ENCODE data around the gene ACKR3. TPM values are rescaled to one million over a fixed set of nuclear protein-coding genes. Genes with fewer than 3 reads are reported as not detected.

ACKR3 gene
- total RNA-seq, 1 experiment from 2014 or later = 19.6 TPM

DNA sequence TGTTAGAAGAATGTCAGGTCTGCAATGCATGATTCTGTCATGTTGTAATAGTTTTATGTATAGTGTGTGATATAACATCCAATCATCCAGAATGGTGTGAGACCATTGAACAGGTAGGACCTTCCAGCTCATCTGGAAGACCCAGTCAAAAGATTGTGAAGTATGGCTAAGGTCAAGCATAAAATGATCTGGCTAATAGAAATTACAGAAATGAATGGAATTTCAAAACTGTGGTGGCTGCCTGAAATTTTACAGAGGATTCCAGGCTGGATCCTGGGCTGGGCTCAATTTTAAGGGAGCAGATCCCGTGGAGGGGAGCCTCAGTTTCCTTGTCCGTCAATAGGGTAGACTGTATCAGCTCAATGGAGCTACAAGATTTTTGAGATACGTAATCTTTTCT lies 39.1 kb downstream of the ACKR3 start:
- ChIA-PET POLR2A (ENCODE audit: unreplicated experiment) (no interaction called here), CTCF (no interaction called here)
- no peaks in the 10 kb centered on the region for H4K20me1 ChIP-seq (ENCODE audit: insufficient read depth)
- intact Hi-C loops (cut with micrococcal nuclease; ENCODE audit: unreplicated experiment) = loop anchor here (5.0 kb wide), 1 partner anchor 139 kb away; no protein-coding TSS in a partner anchor
- H3K9me3 ChIP-seq (ENCODE audit: insufficient read depth, low read depth) = no peaks in the 10 kb centered on the region
- H2AFZ ChIP-seq = no peak overlapping the region
- peak in 1 of 2 experiments; percentile 51 for DNase-seq
- no peak overlapping the region for H3K4me3 ChIP-seq
- no peak overlapping the region for H3K27ac ChIP-seq
- H3K79me2 ChIP-seq (ENCODE audit: low read depth) = no peaks in the 10 kb centered on the region
- peaks cover 18% of the 10 kb centered on the region for H3K4me1 ChIP-seq (replicated peaks; ENCODE audit: insufficient read depth)
- peaks cover 41% of the 10 kb centered on the region for H3K27me3 ChIP-seq (ENCODE audit: insufficient read depth, low read depth)
- H3K36me3 ChIP-seq (ENCODE audit: low read depth) = no peaks in the 10 kb centered on the region
- BruUV-seq (replicated peaks) = no TSS peak
- no peaks in the 10 kb centered on the region for H3F3A ChIP-seq (ENCODE audit: insufficient read depth, low read depth)
- TF ChIP-seq, protein P1, sequence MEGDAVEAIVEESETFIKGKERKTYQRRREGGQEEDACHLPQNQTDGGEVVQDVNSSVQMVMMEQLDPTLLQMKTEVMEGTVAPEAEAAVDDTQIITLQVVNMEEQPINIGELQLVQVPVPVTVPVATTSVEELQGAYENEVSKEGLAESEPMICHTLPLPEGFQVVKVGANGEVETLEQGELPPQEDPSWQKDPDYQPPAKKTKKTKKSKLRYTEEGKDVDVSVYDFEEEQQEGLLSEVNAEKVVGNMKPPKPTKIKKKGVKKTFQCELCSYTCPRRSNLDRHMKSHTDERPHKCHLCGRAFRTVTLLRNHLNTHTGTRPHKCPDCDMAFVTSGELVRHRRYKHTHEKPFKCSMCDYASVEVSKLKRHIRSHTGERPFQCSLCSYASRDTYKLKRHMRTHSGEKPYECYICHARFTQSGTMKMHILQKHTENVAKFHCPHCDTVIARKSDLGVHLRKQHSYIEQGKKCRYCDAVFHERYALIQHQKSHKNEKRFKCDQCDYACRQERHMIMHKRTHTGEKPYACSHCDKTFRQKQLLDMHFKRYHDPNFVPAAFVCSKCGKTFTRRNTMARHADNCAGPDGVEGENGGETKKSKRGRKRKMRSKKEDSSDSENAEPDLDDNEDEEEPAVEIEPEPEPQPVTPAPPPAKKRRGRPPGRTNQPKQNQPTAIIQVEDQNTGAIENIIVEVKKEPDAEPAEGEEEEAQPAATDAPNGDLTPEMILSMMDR (conservative IDR thresholded peaks at IDR 0.05) = no peak
- TF ChIP-seq EZH2 (IDR thresholded peaks at IDR 0.05; ENCODE audit: low read depth) = no peak
- 0 out of 2 replicates have a peak overlapping the region, but pooled peaks have one; percentile 17 for H3K4me2 ChIP-seq
- H3K9me2 ChIP-seq (ENCODE audit: insufficient read depth) = no peaks in the 10 kb centered on the region

DNA sequence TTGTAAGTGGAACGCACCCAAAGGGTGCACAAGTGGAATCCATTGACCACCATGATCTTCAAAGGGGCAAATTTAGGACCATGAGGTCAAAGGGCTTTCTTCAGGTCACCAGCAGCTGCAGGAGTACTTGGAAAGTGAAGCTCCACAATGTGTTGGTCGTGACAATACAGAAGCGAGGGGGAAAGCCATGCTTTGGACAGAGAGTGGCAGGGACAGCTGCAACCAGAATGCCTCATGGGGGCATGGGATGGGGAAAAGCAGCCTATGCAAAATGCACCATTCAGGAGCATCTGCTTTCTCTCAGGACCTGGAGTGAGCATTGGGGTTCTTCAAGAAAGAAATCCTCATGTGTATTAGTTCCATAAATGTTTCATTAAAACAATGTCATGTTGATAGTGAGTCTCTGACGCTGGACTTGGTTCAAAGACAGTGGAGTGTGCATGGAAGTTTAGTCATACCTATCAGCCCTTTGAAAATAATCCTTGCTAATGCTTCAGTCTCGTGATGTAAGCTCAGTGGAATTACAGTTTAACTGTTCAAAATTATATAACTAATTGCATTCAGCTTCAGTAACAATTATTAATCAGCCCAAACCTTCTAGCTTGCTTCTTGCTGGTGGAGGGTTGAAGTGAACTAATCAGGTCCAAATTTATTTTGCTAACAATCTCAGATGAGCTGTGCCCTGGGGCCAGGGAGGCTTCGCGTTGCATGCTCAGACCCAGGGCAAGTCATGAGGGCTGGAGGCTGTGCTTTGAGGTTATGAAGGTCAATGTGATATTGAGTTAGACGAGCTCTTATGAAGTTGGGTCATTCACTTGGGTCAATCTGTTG lies 41.6 kb downstream of the ACKR3 start:
- intact Hi-C loops (cut with micrococcal nuclease; ENCODE audit: unreplicated experiment) = no loop called here
- Histone ChIP-seq H3K4me1 (replicated peaks; ENCODE audit: insufficient read depth) (peaks cover 18% of the 10 kb centered on the region), H3F3A (ENCODE audit: insufficient read depth, low read depth) (no peaks in the 10 kb centered on the region), H3K4me2 (no peak overlapping the region), H3K9me2 (ENCODE audit: insufficient read depth) (no peaks in the 10 kb centered on the region), H3K4me3 (no peak overlapping the region), H3K27ac (no peak overlapping the region), H3K79me2 (ENCODE audit: low read depth) (no peaks in the 10 kb centered on the region), H2AFZ (no peak overlapping the region), H4K20me1 (ENCODE audit: insufficient read depth) (no peaks in the 10 kb centered on the region), H3K36me3 (ENCODE audit: low read depth) (no peaks in the 10 kb centered on the region), H3K9me3 (ENCODE audit: insufficient read depth, low read depth) (no peaks in the 10 kb centered on the region), H3K27me3 (ENCODE audit: insufficient read depth, low read depth) (peaks cover 50% of the 10 kb centered on the region)
- TF ChIP-seq, protein P1 (conservative IDR thresholded peaks at IDR 0.05) = no peak
- TF ChIP-seq EZH2 (IDR thresholded peaks at IDR 0.05; ENCODE audit: low read depth) = no peak
- no TSS peak for BruUV-seq (replicated peaks)
- no peak for DNase-seq
- ChIA-PET CTCF (no interaction called here), POLR2A (ENCODE audit: unreplicated experiment) (interaction anchor here (0.6 to 1.0 kb wide), 2 partner anchors 42 to 91 kb away, joined by 4 read pairs; partner anchors contain the start of gene ACKR3)

DNA sequence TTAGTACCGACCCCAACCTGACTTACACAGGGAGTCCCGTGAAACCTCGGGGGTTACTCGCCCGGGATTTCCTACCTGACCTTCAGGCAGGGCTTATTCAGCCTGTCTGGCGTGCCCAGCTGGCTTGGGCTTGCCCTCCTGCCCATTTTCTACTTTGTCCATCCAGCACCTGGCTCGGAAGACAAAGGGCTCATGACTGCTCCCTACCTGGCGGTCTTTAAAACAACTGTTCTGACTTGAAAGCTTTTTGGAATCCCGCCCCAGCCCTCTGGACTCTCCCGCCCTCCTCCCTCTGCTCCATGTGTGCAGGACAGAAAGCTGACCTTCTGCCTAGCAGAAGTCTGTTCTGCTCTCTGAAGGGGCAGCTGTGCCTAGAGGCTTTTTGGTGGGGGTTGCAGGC lies 43.1 kb downstream of the ACKR3 start:
- CTCF ChIA-PET = interaction anchor here (0.5 kb wide), 1 partner anchor 64 kb away, joined by 4 read pairs; no protein-coding TSS in a partner anchor
- Histone ChIP-seq H3K27me3 (ENCODE audit: insufficient read depth, low read depth) (peaks cover 62% of the 10 kb centered on the region), H4K20me1 (ENCODE audit: insufficient read depth) (no peaks in the 10 kb centered on the region), H3K4me1 (replicated peaks; ENCODE audit: insufficient read depth) (peaks cover 13% of the 10 kb centered on the region), H3K4me2 (no peak overlapping the region), H3K36me3 (ENCODE audit: low read depth) (no peaks in the 10 kb centered on the region), H3K27ac (no peak overlapping the region), H3K9me3 (ENCODE audit: insufficient read depth, low read depth) (no peaks in the 10 kb centered on the region), H3K9me2 (ENCODE audit: insufficient read depth) (no peaks in the 10 kb centered on the region), H2AFZ (no peak overlapping the region), H3K79me2 (ENCODE audit: low read depth) (no peaks in the 10 kb centered on the region), H3F3A (ENCODE audit: insufficient read depth, low read depth) (no peaks in the 10 kb centered on the region), H3K4me3 (no peak overlapping the region)
- no TSS peak for BruUV-seq (replicated peaks)
- no peak for DNase-seq
- POLR2A ChIA-PET (ENCODE audit: unreplicated experiment) = no interaction called here
- TF ChIP-seq, protein P1 (conservative IDR thresholded peaks at IDR 0.05) = no peak
- TF ChIP-seq EZH2 (IDR thresholded peaks at IDR 0.05; ENCODE audit: low read depth) = no peak
- intact Hi-C loops (cut with micrococcal nuclease; ENCODE audit: unreplicated experiment) = no loop called here
